Natural killer cell (primary cell): ENCODE data around the gene SRGAP3. TPM values are rescaled to one million over a fixed set of nuclear protein-coding genes. Genes with fewer than 3 reads are reported as not detected.
"Not testable (repeated sequence)": the region's sequence is repeated elsewhere in the genome, so short reads cannot be mapped to it uniquely, and the experiment has no call there.

Experiments
- ATAC-seq, 3 donors: fragments of 150-1000 bp in 2 of 3; fragments of 200-7000 bp in 1 of 3; cut with Tn5 transposase; 1 replicate in 1 of 3; 2 replicates in 2 of 3; pipeline ENCODE4 v1.10.0; 2021; ENCODE audit warnings: mild to moderate bottlenecking in 2 of 3, moderate library complexity in 2 of 3
- DNase-seq, 2 donors: peaks; one replicate each; pipeline versions ENCODE4 v3.0.0 to v3.0.0-alpha.2; 2013 to 2021; ENCODE audit warnings: mixed read lengths in 1 of 2
- H3K27ac ChIP-seq: one replicate; pipeline ENCODE4 v1.5.1; 2013; ENCODE audit warnings: mild to moderate bottlenecking, low read length
- H3K27me3 ChIP-seq: one replicate; pipeline ENCODE4 v1.6.1; 2013; ENCODE audit warnings: low read length; ENCODE audit not compliant: control insufficient read depth, insufficient read depth
- H3K36me3 ChIP-seq: one replicate; pipeline ENCODE4 v1.6.1; 2013; ENCODE audit warnings: low read length; ENCODE audit not compliant: control insufficient read depth, insufficient read depth
- H3K4me1 ChIP-seq: one replicate; pipeline ENCODE4 v1.6.1; 2013; ENCODE audit warnings: low read length; ENCODE audit not compliant: control insufficient read depth, insufficient read depth
- H3K4me3 ChIP-seq: one replicate; pipeline ENCODE4 v1.5.1; 2013; ENCODE audit warnings: low read length
- H3K9me3 ChIP-seq: one replicate; pipeline ENCODE4 v1.6.1; 2013; ENCODE audit warnings: low read length; ENCODE audit not compliant: control insufficient read depth, insufficient read depth
- H3K27ac Mint-ChIP-seq, 2 donors: one replicate each; pipeline ENCODE4 v1.8.0; 2022; ENCODE audit warnings: mild to moderate bottlenecking in 2 of 2, mixed read lengths in 2 of 2, moderate library complexity in 1 of 2
- H3K27me3 Mint-ChIP-seq, 2 donors: one replicate each; pipeline ENCODE4 v1.8.0; 2022; ENCODE audit warnings: low read depth in 2 of 2, mixed read lengths in 2 of 2
- H3K36me3 Mint-ChIP-seq: one replicate; pipeline ENCODE4 v1.8.0; 2022; ENCODE audit warnings: mixed read lengths
- H3K4me1 Mint-ChIP-seq, 2 donors: one replicate each; pipeline ENCODE4 v1.8.0; 2022; ENCODE audit warnings: mixed read lengths in 2 of 2
- H3K4me3 Mint-ChIP-seq: one replicate; pipeline ENCODE4 v1.8.0; 2022; ENCODE audit warnings: mild to moderate bottlenecking, moderate library complexity, mixed read lengths
- H3K9me3 Mint-ChIP-seq, 2 donors: one replicate each; pipeline ENCODE4 v1.8.0; 2022; ENCODE audit warnings: mixed read lengths in 2 of 2
- CTCF ChIP-seq: fragments of 200-600 bp; IDR thresholded peaks from one replicate; pipeline ENCODE4 v1.8.0; 2022; ENCODE audit warnings: antibody characterized with exemption
- WGBS: methylation state at CpG from one replicate; pipeline ENCODE4 v1.1.7; 2013; ENCODE audit warnings: missing lambda C conversion rate; ENCODE audit not compliant: insufficient coverage; 5-methylcytosine and 5-hydroxymethylcytosine counted together
- intact Hi-C: fragments of 100-400 bp; cut with micrococcal nuclease; formaldehyde crosslinking; loops from one replicate; pipeline ENCODE4 v1.14.2; 2022
- total RNA-seq, 4 donors: library from RNA; stranded (reverse); fragments of 120-200 nt in 1 of 4; gene quantifications; one replicate each; pipeline versions ENCODE4 v1.2.3 to v1.2.4, GENCODE V29; 2013 to 2022

The SRGAP3 gene
- total RNA-seq, 3 donors from 2014 or later (not counting 1 experiment from before 2014, with no cell fraction given), result 2.5 to 14.9 (median 3.0) TPM

- Histone ChIP-seq H3K4me1 (no peaks in the 10 kb centered on the region), H3K27ac (no peak overlapping the region), H3K9me3 (no peaks in the 10 kb centered on the region), H3K4me3 (no peak overlapping the region), H3K27me3 (no peaks in the 10 kb centered on the region), H3K36me3 (no peaks in the 10 kb centered on the region)
- H3K9me3 Mint-ChIP-seq, result no peaks in the 10 kb centered on the region
- no peak for DNase-seq
- no peaks in the 10 kb centered on the region for H3K36me3 Mint-ChIP-seq
- WGBS, result 92% methylated on average over 11 of the region's 12 CpGs
- no peak for TF ChIP-seq CTCF
- H3K4me3 Mint-ChIP-seq, result no peak overlapping the region
- intact Hi-C loops, result no loop called here
- no peak overlapping the region for H3K27ac Mint-ChIP-seq
- ATAC-seq, result no peak
- H3K27me3 Mint-ChIP-seq, result peaks cover 0 to 3% of the 10 kb centered on the region in 2 donors
- no peaks in the 10 kb centered on the region for H3K4me1 Mint-ChIP-seq
Measured at GRCh38 chr3:9088441-9089353, 160.7 kb downstream of the SRGAP3 start.

GRCh38 chr3:9087831-9088413 is 161.5 kb downstream of the SRGAP3 start:
- Histone ChIP-seq H3K4me3 (no peak overlapping the region), H3K27ac (no peak overlapping the region), H3K36me3 (no peaks in the 10 kb centered on the region), H3K27me3 (no peaks in the 10 kb centered on the region), H3K4me1 (no peaks in the 10 kb centered on the region), H3K9me3 (no peaks in the 10 kb centered on the region)
- DNase-seq, result no peak
- Mint-ChIP-seq H3K4me1 (no peaks in the 10 kb centered on the region), H3K27ac (no peak overlapping the region), H3K36me3 (no peaks in the 10 kb centered on the region), H3K4me3 (no peak overlapping the region), H3K9me3 (no peaks in the 10 kb centered on the region), H3K27me3 (peaks cover 0 to 3% of the 10 kb centered on the region in 2 donors)
- 52% methylated on average over 7 of the region's 8 CpGs for WGBS
- TF ChIP-seq CTCF, result no peak
- no peak for ATAC-seq
- intact Hi-C loops, result no loop called here

GRCh38 chr3:9085428-9085827 is 164.0 kb downstream of the SRGAP3 start:
- ATAC-seq, result not testable (repeated sequence)

GRCh38 chr3:9081184-9081818 is 168.1 kb downstream of the SRGAP3 start:
- Mint-ChIP-seq H3K36me3 (no peaks in the 10 kb centered on the region), H3K4me1 (no peaks in the 10 kb centered on the region), H3K4me3 (no peak overlapping the region), H3K27ac (no peak overlapping the region), H3K9me3 (no peaks in the 10 kb centered on the region), H3K27me3 (no peaks in the 10 kb centered on the region)
- DNase-seq (no peak), ATAC-seq (no peak)
- Histone ChIP-seq H3K4me1 (no peaks in the 10 kb centered on the region), H3K27me3 (no peaks in the 10 kb centered on the region), H3K9me3 (no peaks in the 10 kb centered on the region), H3K36me3 (no peaks in the 10 kb centered on the region), H3K4me3 (no peak overlapping the region), H3K27ac (no peak overlapping the region)
- intact Hi-C loops, result no loop called here
- TF ChIP-seq CTCF, result no peak
- WGBS, result 100% methylated on average over 1 of the region's 1 CpG

More at GRCh38 chr3:9085428-9085827, 164.0 kb downstream of the SRGAP3 start:
- H3K4me3 Mint-ChIP-seq, H3K36me3 Mint-ChIP-seq, H3K27ac ChIP-seq, H3K4me3 ChIP-seq, DNase-seq, H3K9me3 Mint-ChIP-seq, intact Hi-C loops, H3K27me3 ChIP-seq, H3K9me3 ChIP-seq, H3K36me3 ChIP-seq, H3K4me1 ChIP-seq, H3K27ac Mint-ChIP-seq, H3K27me3 Mint-ChIP-seq, H3K4me1 Mint-ChIP-seq: not testable (repeated sequence)
- WGBS, result no CpG with 5 or more reads among the region's 2 CpGs
